A549 (cell line): ENCODE results near the gene MSTN. TPM values are rescaled to one million over a fixed set of nuclear protein-coding genes. Genes with fewer than 3 reads are reported as not detected.

ENCODE experiments used
- ATAC-seq, 2 experiments: fragments of 200-7000 bp in 1 of 2; fragments of >200 bp in 1 of 2; cut with Nextera tagmentation in 1 of 2; cut with Tn5 transposase in 1 of 2; 3 replicates each; pipeline versions ENCODE4 v1.8.0 to v1.9.1; 2018 to 2020; ENCODE audit warnings: mild to moderate bottlenecking in 1 of 2, moderate library complexity in 1 of 2
- CTCF ChIA-PET: fragments of 300-600 bp; sonication (Branson Sonifier 250); formaldehyde crosslinking; extraction: SDS; loops from one replicate; lab custom pipeline; 2021; ENCODE audit warnings: antibody characterized with exemption, inconsistent platforms; lab: Yijun Ruan, JAX
- POLR2A ChIA-PET: fragments of 350-600 bp; formaldehyde crosslinking; extraction: SDS; loops from one replicate; lab custom pipeline; 2021; ENCODE audit warnings: antibody characterized with exemption, inconsistent platforms; lab: Yijun Ruan, JAX
- DNase-seq, 2 experiments: peaks; one replicate each; pipeline versions ENCODE4 v3.0.0 to v3.0.0-alpha.2; 2011 to 2016; ENCODE audit warnings: low read depth in 1 of 2, low spot score in 1 of 2
- FAIRE-seq: peaks from 2 replicates; lab custom pipeline; 2011; peaks lifted over from hg19 to GRCh38; lab: Jason Lieb, UNC
- H3K27ac ChIP-seq, 2 experiments: fragments of >200 bp; sonication (Bioruptor Twin); formaldehyde crosslinking; 3 replicates each; pipeline ENCODE4 v1.5.1; 2016 to 2017
- H3K4me1 ChIP-seq: fragments of >200 bp; sonication (Bioruptor Twin); formaldehyde crosslinking; 3 replicates; pipeline ENCODE4 v1.6.1; 2016
- H3K4me2 ChIP-seq: fragments of >200 bp; sonication (Bioruptor Twin); formaldehyde crosslinking; 3 replicates; pipeline ENCODE4 v1.6.1; 2016
- H3K4me3 ChIP-seq: fragments of >200 bp; sonication (Bioruptor Twin); formaldehyde crosslinking; 3 replicates; pipeline ENCODE4 v1.5.1; 2016
- H3K9me3 ChIP-seq: fragments of >200 bp; sonication (Bioruptor Twin); formaldehyde crosslinking; 3 replicates; pipeline ENCODE4 v1.6.1; 2016
- BHLHE40 ChIP-seq: IDR thresholded peaks from 2 replicates; pipeline ENCODE4 v1.6.1; 2012; ENCODE audit warnings: low read depth, low read length, inconsistent platforms
- CBX2 ChIP-seq: fragments of 200-600 bp; sonication (generic); IDR thresholded peaks from 2 replicates; pipeline ENCODE4 v1.6.1; 2016; ENCODE audit warnings: low read depth, mild to moderate bottlenecking, borderline replicate concordance
- CTCF ChIP-seq: fragments of >200 bp; sonication (Bioruptor Twin); formaldehyde crosslinking; IDR thresholded peaks from 3 replicates; pipeline ENCODE4 v1.5.1; 2016
- EHMT2 ChIP-seq: fragments of 200-600 bp; sonication (generic); IDR thresholded peaks from 2 replicates; pipeline ENCODE4 v1.6.1; 2016; ENCODE audit warnings: antibody characterized with exemption, low read depth, mild to moderate bottlenecking, moderate library complexity
- ESRRA ChIP-seq: fragments of 150-350 bp; IDR thresholded peaks from 2 replicates; pipeline ENCODE4 v1.6.1; 2014; ENCODE audit warnings: mild to moderate bottlenecking, low read length, borderline replicate concordance
- HDAC2 ChIP-seq: fragments of 200-600 bp; sonication (generic); IDR thresholded peaks from 2 replicates; pipeline ENCODE4 v1.6.1; 2016
- HMGXB4 ChIP-seq: fragments of 250-450 bp; sonication (Bioruptor Pico); IDR thresholded peaks from 2 replicates; pipeline ENCODE4 v1.5.0; 2021; ENCODE audit warnings: mild to moderate bottlenecking, moderate library complexity, borderline replicate concordance
- HOXB13 ChIP-seq: fragments of 250-450 bp; sonication (Bioruptor Pico); IDR thresholded peaks from 2 replicates; pipeline ENCODE4 v1.5.0; 2020; ENCODE audit warnings: low read depth, mild to moderate bottlenecking, moderate library complexity
- JUNB ChIP-seq: fragments of >200 bp; sonication (Bioruptor Twin); formaldehyde crosslinking; IDR thresholded peaks from 2 replicates; pipeline ENCODE4 v1.6.1; 2016
- MYC ChIP-seq: IDR thresholded peaks from 2 replicates; pipeline ENCODE4 v1.6.1; 2012; ENCODE audit warnings: mild to moderate bottlenecking, inconsistent platforms, low read length, improper control_type of control experiment, borderline replicate concordance
- NFE2L2 ChIP-seq: fragments of 150-350 bp; conservative IDR thresholded peaks from 2 replicates; pipeline ENCODE4 v1.6.1; 2014; ENCODE audit warnings: low read length
- NR3C1 ChIP-seq: fragments of >200 bp; sonication (Bioruptor Twin); formaldehyde crosslinking; IDR thresholded peaks from 3 replicates; pipeline ENCODE4 v1.6.1; 2017
- POLR2A ChIP-seq: IDR thresholded peaks from 2 replicates; pipeline ENCODE4 v1.6.1; 2012; ENCODE audit warnings: mild to moderate bottlenecking, low read length
- POLR2AphosphoS2 ChIP-seq: conservative IDR thresholded peaks from 2 replicates; pipeline ENCODE4 v1.6.1; 2012; ENCODE audit warnings: low read length, improper control_type of control experiment, inconsistent platforms
- RCOR1 ChIP-seq: fragments of 150-350 bp; IDR thresholded peaks from 2 replicates; pipeline ENCODE4 v1.6.1; 2014; ENCODE audit warnings: antibody characterized with exemption, low read length, low read depth
- RNF2 ChIP-seq: fragments of 200-600 bp; sonication (generic); IDR thresholded peaks from 2 replicates; pipeline ENCODE4 v1.6.1; 2016; ENCODE audit warnings: low read depth, mild to moderate bottlenecking, antibody characterized with exemption, moderate library complexity, borderline replicate concordance
- TP53 ChIP-seq: fragments of 250-450 bp; sonication (Bioruptor Pico); IDR thresholded peaks from 2 replicates; pipeline ENCODE4 v1.5.0; 2021; ENCODE audit warnings: mild to moderate bottlenecking, moderate library complexity
- USF2 ChIP-seq: fragments of 450-650 bp; IDR thresholded peaks from 2 replicates; pipeline ENCODE4 v1.6.1; 2014; ENCODE audit warnings: antibody characterized with exemption
- ZFP36 ChIP-seq: fragments of 450-650 bp; IDR thresholded peaks from 2 replicates; pipeline ENCODE4 v1.6.1; 2014; ENCODE audit warnings: borderline replicate concordance; ENCODE audit not compliant: partially characterized antibody
- ZNF302 ChIP-seq: fragments of 250-450 bp; sonication (Bioruptor Pico); IDR thresholded peaks from 2 replicates; pipeline ENCODE4 v1.9.0; 2021; ENCODE audit warnings: inconsistent platforms, mild to moderate bottlenecking, moderate library complexity
- WGBS: methylation state at CpG from one replicate; pipeline ENCODE4 v1.1.6; 2017; ENCODE audit errors: missing lambda C conversion rate; 5-methylcytosine and 5-hydroxymethylcytosine counted together
- polyA plus RNA-seq, 4 experiments: library from polyadenylated mRNA; depleted of rRNA in 3 of 4; stranded (reverse); fragments of >200 nt; fragmentation: RNase III in 1 of 4; extraction: RNeasy Plus Mini Kit Qiagen cat#74134 plus additional on column Dnase treatment in 1 of 4; gene quantifications; 2 replicates in 3 of 4; 3 replicates in 1 of 4; pipeline ENCODE4 v1.2.3, GENCODE V29; 2011 to 2017
- TF ChIP-seq, protein P1 (sequence below): fragments of >200 bp; sonication (Bioruptor Twin); formaldehyde crosslinking; IDR thresholded peaks from 3 replicates; pipeline ENCODE4 v1.6.1; 2016
- TF ChIP-seq, protein P2 (sequence below): fragments of 250-450 bp; sonication (Bioruptor Pico); IDR thresholded peaks from 2 replicates; pipeline ENCODE4 v1.5.0; 2020; ENCODE audit warnings: low read depth, mild to moderate bottlenecking, moderate library complexity

The MSTN gene
- polyA plus RNA-seq, 2 of the 4 experiments (the other 2 are of a cell fraction), result 0.06 to 0.13 TPM

DNA sequence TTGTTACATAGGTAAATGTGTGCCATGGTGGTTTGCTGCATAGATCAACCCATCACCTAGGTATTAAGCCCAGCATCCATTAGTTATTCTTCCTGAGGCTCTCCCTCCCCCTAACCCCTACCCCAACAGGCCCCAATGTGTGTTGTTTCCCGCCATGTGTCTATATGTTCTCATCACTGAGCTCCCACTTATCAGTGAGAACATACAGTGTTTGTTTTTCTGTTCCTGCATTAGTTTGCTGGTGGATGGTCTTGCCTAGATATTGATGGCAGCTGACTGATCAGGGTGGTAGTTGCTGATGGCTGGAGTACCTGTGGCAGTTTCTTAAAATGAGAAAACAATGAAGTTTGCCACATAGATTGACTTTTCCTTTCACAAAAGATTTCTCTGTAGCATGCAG is 34.6 kb upstream of the MSTN start (continued):
- TF ChIP-seq HMGXB4, result no peak
- TF ChIP-seq, protein P1, sequence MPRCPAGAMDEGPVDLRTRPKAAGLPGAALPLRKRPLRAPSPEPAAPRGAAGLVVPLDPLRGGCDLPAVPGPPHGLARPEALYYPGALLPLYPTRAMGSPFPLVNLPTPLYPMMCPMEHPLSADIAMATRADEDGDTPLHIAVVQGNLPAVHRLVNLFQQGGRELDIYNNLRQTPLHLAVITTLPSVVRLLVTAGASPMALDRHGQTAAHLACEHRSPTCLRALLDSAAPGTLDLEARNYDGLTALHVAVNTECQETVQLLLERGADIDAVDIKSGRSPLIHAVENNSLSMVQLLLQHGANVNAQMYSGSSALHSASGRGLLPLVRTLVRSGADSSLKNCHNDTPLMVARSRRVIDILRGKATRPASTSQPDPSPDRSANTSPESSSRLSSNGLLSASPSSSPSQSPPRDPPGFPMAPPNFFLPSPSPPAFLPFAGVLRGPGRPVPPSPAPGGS, result no peak
- TF ChIP-seq ZFP36, result no peak
- TF ChIP-seq, protein P2, sequence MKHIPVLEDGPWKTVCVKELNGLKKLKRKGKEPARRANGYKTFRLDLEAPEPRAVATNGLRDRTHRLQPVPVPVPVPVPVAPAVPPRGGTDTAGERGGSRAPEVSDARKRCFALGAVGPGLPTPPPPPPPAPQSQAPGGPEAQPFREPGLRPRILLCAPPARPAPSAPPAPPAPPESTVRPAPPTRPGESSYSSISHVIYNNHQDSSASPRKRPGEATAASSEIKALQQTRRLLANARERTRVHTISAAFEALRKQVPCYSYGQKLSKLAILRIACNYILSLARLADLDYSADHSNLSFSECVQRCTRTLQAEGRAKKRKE (CRISPR knock-in tag), result no peak
- TF ChIP-seq, all 56 proteins: peak for 0

DNA sequence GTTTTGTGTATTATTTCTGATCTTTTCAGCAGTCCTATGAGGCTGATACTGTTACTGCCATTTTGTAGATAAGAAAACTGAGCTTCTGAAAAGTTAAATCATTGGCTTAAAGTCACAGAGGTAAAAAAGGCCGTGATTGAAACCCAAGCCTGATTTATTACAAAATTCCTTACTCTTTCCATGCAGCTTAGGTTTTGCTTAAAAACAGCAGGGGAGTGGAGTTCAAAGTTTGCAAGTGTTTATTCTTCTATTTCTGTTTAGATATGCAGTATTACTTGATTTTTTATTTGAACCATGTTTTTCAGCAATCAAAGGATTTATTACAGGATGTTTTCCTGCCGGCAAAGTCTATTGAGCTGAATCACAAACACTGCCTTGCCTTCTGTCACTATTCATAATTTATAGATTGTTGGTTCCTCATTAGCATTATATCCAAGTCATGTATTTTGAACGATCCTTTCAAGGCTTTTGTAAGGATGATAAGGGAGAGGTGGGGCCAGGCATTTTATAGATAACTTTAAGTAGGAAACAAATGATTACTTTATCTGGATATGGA is 31.9 kb upstream of the MSTN start:
- Histone ChIP-seq H3K4me2 (no peak overlapping the region), H3K4me3 (no peak overlapping the region), H3K27ac (no peak overlapping the region), H3K9me3 (no peaks in the 10 kb centered on the region), H3K4me1 (no peaks in the 10 kb centered on the region)
- TF ChIP-seq TP53 (CRISPR knock-in tag), result no peak
- no peak for TF ChIP-seq RNF2
- TF ChIP-seq BHLHE40, result no peak
- no peak for TF ChIP-seq ESRRA
- no peak for TF ChIP-seq POLR2AphosphoS2
- TF ChIP-seq POLR2A, result no peak
- TF ChIP-seq NFE2L2, result no peak
- TF ChIP-seq ZNF302 (CRISPR knock-in tag), result no peak
- TF ChIP-seq USF2, result no peak
- CTCF ChIA-PET, result interaction anchor here (1.1 to 3.5 kb wide), 3 partner anchors 12 to 225 kb away, joined by 3 to 11 read pairs (median 3); partner anchors contain the start of gene HIBCH
- FAIRE-seq, result no peak
- no peak for DNase-seq
- 56% methylated on average over 3 of the region's 3 CpGs for WGBS
- no peak for ATAC-seq
- POLR2A ChIA-PET, result no interaction called here

- whole genome bisulfite sequencing, result 80% methylated on average over 3 of the region's 3 CpGs
- Histone ChIP-seq H3K4me1 (no peaks in the 10 kb centered on the region), H3K4me2 (no peak overlapping the region), H3K27ac (no peak overlapping the region), H3K4me3 (no peak overlapping the region), H3K9me3 (no peaks in the 10 kb centered on the region)
- POLR2A ChIA-PET, result no interaction called here
- TF ChIP-seq NFE2L2 (no peak), MYC (no peak), BHLHE40 (no peak), NR3C1 (no peak), CBX2 (no peak), USF2 (no peak), RCOR1 (no peak), EHMT2 (no peak), HDAC2 (no peak), HMGXB4 (no peak), CTCF (no peak), JUNB (no peak), TP53 (CRISPR knock-in tag) (no peak), ZNF302 (CRISPR knock-in tag) (no peak), HOXB13 (CRISPR knock-in tag) (no peak)
- FAIRE-seq (no peak), ATAC-seq (no peak), DNase-seq (no peak)
- CTCF ChIA-PET, result interaction anchor here (0.6 to 3.5 kb wide), 3 partner anchors 10 to 226 kb away, joined by 3 to 11 read pairs (median 6); partner anchors contain the start of gene HIBCH
Measured at GRCh38 chr2:190093793-190094192, 31.3 kb upstream of the MSTN start.
